GM18526 (cell line): ENCODE results near the gene TTC29.

Experiments used
- POLR2A ChIP-seq: IDR thresholded peaks from 3 replicates; pipeline ENCODE4 v1.6.1; 2011; ENCODE audit not compliant: insufficient read length; ENCODE audit errors: extremely low read depth

Gene TTC29

DNA sequence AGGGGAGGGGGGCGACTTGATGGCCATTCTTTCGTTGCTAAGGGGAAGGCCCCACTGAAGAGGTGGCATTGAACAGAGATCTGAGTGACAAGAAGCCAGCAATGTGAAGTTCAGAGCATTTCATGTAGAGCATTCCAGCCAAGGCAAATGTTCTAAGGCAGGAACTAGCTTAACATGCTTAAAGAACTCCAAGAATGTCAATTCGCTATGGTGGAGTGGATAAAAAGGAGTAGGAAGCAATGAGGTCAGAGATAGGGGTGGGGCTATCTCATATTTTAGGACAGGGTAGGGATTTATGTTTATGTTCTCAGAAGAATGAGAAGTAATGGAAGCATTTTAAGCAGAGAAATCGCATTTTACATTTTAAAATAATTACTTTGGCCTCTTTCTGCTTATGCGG, 130.9 kb downstream of the TTC29 start:
- no peak for TF ChIP-seq POLR2A

DNA sequence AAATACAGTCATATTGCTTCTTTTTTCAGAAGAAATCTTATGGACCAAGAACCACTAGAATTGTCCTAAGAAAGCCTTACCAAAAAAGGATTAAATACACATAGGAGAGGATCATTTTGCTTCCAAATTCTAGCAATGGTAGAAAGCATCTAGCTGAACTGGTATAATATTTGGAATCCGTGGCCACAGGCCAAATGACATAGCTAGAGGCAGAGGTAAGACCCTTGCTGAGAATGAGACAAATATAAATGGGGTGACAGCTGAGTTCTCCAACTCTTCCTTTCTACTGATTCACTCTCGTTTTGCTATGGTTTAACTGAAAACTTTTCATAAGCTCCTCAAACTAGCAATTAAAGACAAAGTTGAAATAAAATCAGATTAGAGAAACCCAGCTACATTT, 150.0 kb downstream of the TTC29 start:
- no peak for TF ChIP-seq POLR2A

DNA sequence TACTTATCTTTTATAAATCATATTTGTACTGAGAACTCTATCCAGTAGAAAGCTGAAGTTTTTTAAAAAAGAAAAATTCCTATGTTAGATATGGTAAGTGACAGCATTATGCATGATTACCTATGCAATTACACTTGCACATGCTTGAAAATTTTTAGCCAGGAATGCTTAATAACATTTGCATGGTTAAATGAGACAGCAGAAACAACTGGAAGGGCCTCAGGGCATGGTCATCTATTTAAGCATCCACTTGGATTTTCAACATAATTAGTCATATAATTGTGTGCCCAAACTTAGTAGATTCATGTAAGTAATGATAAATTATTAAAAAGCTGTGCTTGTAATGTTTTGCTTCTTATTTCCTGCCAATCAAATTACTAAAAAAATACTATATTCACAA, 151.9 kb downstream of the TTC29 start:
- no peak for TF ChIP-seq POLR2A

DNA sequence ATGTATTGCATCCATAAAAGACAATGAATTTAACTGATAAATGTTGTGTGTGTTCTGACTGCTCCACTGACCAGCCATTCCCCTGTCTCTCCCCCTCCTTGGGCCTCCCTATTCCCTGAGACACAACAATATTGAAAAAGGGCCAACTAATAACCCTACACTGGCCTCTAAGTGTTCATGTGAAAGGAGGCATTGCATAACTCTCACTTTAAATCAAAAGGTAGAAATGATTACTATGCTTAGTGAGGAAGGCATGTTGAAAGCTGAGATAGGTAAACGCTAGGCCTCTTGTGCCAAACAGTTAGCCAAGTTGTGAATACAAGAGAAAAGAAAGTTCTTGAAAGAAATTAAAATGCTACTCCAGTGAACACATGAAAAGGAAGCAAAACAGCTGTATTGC, 154.2 kb downstream of the TTC29 start:
- TF ChIP-seq POLR2A: no peak

DNA sequence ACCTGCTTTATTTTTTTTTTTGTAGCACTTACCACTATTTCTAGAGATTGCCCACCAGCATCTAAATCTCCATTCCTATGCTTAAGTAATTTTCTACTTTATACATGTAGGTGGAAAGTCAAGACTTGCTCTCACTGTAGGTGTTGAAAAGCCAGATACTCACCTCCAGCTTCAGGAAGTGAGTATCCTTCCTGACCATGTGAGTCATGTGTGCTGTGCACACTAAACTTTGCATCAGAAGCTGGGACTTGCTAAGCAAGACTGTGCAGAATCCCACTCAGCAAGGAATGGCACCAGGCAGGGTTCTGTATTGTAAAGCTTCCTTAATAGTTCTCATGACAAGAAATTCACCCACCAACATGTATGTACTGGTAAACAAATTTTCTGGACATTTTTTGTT, 155.1 kb downstream of the TTC29 start:
- TF ChIP-seq POLR2A: no peak

DNA sequence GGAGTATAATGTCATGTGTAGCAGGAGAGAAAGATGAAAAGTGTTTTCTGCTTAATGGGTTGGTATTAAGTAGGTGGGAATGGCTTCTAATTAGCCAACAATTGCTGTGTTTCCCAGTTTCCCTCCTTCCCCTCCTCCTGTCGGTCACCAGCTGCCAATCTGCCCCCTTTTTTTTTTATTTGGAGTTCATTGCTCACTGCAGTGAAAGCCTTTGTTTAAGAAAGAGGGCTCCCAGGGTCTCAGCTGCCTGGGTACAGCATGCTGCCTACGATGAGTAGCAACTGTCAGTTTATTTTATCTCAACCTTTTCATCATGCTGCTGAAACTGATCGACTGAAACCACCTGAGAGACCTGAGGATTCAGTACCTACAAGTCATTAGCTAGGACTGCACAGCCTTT, 157.9 kb downstream of the TTC29 start:
- TF ChIP-seq POLR2A: no peak

DNA sequence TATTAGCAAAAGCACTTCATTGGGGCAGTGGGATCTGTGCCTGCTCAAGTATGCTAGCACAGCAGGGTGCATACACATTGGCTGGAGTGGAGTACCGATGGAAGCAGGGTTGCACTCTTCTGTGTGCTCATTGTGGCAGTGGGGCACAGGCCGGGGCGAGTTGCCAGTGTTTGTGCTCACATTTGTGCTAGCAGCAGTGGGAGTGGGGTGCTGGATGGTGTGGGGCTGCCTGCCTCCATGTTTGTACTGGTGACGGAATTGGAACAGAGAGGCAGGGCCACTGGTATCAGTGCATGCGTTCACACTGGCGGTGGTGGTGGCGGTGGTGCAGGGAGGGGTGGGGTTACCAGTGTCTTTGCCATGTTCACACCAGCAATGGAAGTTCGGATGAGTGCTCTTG, 169.0 kb downstream of the TTC29 start:
- TF ChIP-seq POLR2A: no peak

DNA sequence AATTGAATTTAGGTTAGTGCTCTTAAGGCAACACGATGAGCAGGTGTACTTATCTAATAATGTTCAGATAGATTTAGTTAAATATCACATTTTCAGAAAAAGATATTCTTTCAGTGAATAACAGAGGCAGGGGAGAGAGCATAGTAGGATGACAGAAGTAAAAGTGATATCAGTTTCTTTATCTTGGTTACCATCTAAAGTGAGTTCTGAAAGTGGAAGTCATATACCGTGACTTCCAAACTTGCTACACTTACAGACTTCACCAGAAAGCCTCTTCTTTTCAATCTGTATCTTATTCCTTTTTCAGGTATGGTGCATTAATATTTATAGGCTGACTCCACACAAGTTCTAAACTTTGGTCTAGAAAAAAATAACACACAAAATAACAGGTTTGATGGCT, 182.1 kb downstream of the TTC29 start:
- TF ChIP-seq POLR2A: no peak

DNA sequence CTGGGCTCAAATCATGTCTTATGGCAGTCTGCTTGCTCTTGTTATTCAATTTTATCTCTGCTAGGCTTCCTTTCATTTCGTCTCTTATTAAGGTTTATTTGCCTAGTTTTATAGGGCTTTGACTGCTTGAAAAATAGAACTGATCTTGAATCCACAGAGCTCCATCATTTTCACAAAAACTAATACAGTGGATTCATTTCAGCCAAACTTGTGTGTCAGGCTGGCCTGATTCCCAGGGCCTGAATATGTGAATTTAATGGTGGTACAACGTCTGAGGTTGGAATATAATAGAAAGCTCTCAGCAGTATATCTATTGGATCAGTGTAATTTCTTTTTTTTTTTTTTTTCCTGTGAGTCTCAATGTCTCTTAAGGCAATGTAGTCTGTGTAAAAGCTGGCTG, 183.6 kb downstream of the TTC29 start:
- no peak for TF ChIP-seq POLR2A

DNA sequence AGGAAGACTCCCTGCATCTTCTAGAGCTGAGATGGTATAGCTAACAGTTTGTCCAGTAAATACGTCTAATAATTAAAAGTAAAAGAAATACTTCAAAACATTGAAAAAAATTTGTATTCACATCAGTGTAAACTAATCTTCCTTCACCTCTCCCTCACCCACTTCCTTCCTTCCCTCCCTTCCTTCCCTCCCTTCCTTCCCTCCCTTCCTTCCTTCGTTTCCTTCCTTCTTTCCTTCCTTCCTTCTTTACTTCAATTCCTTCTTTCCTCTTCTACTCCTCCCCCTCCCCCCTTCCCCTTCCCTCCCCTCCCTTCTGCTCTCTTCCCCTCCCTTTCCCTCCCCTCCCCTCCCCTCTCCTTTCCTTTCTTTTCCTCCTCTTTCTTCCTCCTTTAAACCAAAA, 203.2 kb downstream of the TTC29 start:
- no peak for TF ChIP-seq POLR2A

DNA sequence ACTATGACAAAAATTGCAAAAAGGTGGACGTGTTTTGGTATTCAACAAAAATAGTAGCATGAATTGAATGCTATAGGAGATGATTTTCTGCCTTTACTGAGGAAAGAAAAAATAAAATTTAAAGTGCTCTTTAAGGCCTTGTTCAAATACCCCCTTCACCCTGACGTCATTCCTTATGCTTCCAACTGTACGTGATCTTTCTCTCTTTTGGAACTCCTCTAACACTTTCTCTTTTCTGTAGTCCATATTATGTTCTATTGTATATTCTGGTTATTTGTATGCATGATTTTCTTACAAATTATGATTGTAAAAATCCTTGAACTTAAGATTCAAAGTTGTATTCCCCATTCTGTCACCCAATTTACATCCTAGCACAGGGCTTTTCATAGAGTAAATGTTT, 206.5 kb downstream of the TTC29 start:
- TF ChIP-seq POLR2A: no peak

DNA sequence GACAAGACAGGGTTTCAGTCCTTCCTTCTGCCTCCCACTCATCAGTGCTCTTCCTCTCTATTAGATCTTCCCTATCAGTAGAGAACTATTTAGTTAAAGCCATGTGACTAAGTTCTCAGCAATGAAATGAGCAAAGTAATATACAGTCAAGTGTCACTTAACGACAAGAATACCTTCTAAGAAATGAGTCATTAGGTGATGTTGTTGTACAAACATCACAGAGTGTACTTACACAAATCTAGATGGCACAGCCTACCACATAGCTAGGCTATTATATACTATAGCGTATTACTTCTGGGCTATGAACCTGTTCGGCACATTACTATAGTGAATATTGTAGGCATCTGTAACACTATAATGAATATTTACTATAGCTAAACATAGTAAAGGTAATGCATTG, 235.7 kb downstream of the TTC29 start:
- no peak for TF ChIP-seq POLR2A

DNA sequence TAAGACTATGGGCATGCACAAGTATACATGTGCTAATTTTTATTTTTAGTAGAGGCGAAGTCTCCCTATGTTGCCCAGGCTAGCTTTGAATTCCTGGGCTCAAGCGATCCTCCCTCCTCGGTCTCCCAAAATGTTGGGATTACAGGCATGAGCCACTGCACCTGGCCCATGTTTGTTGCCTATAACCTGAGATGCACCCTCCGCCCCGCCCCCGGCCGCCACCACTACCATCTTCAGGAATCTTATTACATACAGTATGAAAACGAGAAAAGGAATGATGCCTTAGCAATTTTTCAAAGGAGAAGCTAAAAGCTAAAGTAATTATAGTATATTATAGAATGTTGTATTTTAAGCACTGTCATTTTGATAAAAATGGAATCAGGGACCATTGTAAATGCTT, 245.8 kb downstream of the TTC29 start:
- no peak for TF ChIP-seq POLR2A

DNA sequence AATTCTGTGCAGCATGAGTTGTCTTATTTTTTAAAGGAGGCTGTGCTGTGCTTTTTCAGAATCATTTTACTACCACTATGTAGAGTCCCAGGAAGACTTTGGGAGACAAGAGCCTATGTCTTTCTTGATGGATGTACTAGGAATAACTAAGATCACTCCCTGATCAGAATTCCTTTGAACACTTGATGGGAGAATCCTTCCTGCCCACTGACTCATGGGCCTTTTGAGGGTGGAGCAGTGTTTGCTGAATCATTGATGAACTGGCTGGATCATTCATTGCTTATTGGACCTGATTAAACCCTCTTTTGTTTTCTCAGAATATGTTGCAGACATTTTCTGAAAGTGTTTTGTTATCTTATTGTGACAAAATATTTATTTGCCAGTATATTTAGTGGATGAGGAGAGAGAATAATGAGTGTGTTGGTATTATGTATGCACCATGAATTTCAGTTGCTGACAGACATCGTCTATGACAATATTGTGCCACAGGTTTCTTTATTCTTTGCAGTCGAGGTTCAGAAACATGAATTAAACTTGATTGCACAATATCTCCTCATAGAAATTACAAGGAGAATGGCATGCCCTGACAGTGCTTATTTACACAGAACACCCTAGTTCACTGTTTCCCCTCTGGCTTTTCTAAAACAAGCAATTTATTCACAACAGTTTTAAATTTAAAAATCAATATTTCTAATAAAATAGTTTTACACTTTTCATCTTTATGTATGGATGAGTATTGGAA, 270.7 kb downstream of the TTC29 start:
- no peak for TF ChIP-seq POLR2A

DNA sequence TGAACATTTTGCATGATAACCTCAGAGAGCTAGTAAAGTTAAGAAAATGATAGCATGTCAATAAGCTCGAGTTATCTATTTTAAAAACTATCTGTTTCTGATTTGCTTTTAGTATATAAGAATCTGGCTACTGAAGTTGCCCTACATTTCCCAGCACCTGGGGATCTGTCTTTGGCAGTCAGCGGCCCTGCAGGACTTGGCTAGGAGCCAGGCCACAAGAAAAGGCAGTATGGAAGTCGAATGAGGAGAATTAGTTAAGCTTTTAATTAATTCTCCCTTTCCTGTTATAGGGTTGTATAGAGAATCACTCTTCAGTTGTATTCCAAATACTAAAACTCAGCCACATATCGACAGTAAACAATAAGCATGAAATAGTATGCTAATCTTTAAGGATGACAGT, 284.3 kb downstream of the TTC29 start:
- no peak for TF ChIP-seq POLR2A
